AG20443 (cell line): ENCODE data around the gene VSTM2L.
A peak's percentile ranks its signal among the peaks of the same experiment; 100 is the strongest.

Source experiments
- DNase-seq: peaks from one replicate; pipeline ENCODE4 v3.0.0; 2012; ENCODE audit warnings: low spot score, mixed read lengths

Gene VSTM2L

GRCh38 chr20:37969949-37970855 is 67.3 kb downstream of the VSTM2L start:
- DNase-seq: peak; percentile 49

GRCh38 chr20:37970856-37971245 is 67.9 kb downstream of the VSTM2L start:
- DNase-seq: no peak

DNA sequence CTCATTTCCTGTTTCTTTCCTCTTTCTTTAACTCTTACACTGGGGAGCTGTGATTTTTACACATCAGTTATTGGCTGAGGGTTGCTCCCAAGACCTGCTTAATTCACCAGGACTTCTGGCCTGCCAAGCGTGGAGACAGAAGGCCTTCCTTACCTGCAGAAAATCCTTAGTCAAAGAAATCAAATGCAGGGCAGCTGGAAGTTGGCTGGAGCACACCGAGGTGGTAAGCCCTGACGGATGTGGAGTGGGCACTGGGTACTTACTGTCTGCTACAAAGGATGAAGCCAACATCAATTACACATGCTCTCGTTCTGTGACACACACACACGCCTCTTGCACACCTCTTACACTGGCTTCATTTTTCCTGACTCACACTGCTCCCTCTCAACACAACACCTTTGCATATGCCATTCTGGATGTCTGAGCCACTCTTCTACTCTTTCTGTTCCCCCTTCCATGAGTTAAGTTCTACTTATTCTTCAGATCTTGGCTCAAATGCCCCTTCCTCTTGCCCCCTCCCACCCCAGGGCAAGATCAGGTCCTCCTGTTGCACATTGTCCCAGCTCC is 68.7 kb downstream of the VSTM2L start:
- DNase-seq: no peak

DNA sequence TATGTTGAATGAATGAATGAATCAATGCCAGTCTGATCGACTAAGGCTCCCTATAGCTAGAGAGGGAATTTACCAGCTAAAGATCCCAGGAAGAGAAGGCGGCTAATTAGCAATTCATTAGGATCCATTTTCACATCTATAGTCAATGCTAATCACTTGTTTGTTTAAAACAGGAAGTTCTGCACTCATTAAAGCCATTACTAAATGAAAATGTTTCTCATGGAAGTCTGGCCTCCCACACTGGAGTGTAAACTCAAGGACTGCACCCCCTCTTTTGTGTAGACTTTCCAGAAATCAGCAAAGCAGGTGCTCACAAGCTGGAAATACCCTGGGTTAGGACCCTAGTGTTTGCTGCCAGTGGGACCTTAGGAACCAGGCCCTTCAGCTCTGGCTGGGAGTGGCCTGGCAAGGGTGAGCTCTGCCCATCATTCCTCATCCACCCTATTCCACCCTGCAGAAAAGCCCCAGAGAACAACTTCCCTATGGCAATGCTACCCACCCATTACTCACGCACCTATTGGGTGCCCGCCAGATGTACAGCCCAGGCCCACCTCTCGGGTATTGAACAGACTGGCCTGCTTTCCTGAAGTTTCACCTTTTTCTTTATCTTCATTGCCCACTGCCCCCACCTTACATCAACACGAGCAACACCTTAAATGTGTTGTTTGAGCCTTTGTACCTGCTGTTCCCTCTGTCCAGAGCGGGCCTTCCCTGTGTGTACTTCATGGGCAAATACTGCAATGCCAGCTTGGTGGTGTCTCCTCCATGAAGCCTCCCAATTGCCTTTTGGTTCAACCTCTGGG is 69.5 kb downstream of the VSTM2L start:
- DNase-seq: no peak

DNA sequence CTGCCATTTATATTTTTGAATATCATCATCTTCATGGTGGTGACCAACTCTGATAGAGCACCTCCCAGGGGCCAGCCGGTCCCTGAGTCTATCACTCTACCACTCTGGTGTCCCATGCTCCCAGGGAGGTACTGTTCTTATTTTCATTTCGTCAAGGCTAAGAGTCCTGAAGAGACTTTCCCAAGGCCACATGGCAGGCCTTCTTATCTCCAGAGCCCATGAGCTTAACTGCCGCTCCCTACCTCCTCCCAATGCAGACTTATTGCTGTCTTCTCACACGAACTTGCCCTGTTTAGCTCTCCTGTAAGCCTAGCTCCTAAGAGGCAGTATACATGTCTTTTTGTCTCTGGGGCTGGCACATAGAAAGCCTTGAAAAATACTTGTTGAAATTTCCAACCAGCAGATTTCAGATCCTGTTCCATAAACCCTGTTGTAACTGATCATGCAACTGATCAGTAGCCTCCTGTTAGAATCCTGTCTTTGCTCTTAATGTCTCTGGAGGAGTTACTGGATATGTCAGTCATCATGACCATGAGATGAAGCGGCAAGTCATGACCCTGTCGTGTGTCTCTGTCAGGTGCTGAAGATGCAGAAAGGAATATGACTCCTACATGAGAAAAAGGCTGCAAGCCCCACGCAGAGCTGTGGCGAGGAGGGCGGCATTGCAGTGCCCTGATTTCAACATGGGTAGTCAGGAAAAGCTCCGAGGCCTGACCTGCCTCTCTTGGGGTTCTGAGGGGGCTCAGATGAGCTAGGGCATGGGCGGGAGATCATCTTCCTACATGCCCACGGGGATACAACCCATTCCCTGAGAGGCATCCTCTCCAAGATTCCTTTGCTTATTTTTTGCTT is 70.4 kb downstream of the VSTM2L start:
- DNase-seq: no peak

DNA sequence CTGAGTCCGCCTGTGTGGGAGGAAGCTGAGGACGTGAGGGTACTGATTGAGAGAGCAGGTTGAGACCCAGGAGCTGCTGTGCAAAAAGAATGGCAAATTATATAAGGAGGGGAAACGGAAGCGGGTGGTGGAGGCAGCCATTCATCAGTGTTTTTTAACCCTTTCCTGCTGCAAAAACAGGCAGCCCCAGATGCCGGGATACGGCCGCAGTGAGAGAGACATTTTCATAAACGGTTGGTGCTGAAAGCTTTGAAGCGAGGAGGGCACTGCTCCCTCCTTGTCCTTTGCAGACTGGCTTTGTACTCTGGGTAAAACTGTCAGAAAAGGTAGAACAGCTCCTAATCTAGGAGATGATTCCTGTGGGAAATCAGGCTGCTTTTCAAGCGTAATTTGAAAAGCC is 74.0 kb downstream of the VSTM2L start:
- DNase-seq: no peak

- DNase-seq: no peak
These were observed 74.4 kb downstream of the VSTM2L start for GRCh38 chr20:37977338-37977737.

- DNase-seq: no peak
These were observed 74.9 kb downstream of the VSTM2L start for GRCh38 chr20:37977786-37978185.

DNA sequence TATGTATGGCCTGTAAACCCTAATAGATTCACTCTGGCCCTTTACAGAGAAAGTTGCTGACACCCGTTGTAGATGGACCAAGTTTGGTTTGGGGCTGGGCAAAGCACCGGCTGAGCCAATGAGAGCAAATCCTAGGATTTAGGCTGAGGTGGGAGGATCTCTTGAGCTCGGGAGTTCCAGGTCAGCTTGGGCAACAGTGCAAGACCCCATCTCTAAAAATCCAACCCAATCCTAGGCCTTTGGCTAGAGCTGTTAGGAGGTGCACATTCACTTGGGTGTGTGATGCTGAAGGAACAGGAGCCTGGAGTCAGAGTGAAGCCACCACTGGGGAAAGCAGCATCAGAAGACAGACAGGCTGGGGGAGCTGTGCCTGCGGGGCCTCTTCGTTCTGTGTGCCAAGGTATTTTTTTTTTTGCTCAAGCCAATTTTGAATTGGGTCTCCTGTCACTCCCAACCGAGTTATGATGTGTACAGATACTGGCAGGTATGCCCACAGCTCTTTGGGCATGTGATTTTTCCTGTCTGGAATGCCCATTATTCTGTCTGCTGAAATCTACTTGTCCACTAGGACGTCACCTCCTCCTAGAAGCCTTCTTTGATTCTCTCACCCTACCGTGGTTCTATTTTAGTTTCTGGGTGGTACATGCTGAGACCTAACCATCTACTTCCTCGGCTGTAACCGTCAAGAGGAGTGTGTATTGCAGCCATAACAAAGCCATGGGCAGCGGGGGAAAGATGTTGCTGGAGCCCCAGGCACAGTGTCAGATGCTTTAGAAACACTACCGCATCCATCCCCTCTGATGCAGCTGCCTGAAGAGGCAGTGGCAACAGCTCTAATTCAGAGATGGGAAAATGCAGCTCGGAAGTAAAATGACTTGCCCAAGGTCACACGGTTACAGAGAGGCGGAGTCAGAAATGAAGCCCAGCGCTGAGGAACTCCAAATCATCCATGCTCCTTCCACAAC is 76.4 kb downstream of the VSTM2L start:
- DNase-seq: no peak

DNA sequence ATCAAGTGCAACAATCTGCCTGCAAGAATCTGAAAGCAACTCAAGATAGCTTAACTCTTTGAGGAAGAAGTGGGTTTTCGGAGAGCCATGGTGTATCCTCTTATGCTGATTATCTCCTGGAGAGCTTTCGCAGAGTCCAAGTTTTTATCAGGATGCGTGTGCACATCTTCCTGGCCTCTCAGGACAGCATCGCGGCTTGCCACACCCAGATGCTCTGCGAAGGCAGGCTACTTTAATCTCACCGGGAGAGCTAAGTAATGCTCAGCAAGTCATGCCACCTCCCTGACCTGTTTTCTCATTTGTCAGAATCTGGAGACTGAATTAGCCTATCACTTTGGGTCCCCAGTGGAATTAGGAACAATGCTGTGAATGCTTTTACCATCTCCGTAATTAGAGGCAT is 77.5 kb downstream of the VSTM2L start:
- DNase-seq: no peak

DNA sequence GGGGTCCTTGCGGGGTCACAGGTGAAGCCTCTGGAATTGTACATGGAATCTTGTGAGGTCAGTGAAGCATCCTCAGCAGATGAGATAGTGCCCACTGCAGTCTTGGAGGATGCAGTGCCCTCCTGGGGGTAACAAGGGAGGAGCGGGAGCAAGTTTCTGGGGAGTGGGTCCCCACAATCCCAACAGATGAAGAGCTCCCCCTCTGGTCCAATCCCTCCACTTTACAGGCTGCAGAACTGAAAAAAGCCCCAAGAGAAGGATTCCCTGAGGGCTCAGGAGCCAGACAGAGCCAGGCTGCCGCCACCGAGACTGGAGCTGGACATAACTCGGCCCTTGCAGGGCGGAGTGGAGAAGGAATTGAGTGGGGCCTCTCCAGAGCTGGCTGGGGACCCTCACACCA is 77.9 kb downstream of the VSTM2L start:
- DNase-seq: no peak

GRCh38 chr20:37981568-37981967 is 78.6 kb downstream of the VSTM2L start:
- DNase-seq: no peak

DNA sequence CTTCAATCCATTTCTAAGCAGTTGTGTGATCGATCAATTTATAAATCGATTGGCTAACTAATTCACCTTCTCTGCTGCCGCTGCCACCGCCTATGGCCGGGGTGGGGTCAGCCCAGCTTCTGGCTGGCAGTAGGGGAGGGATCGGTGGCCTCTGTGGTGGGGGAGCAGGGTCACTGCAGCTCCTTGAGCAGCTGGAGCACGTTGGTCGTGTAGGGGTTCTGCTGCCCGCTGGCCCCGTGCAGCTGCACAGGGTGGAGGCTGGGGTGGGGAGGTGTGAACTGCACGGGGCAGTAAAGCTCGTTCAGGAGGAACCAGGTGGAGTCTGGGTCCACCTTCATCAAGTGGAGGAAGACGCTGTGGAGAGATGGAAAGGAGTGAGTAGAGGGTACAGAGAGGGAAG is 80.4 kb downstream of the VSTM2L start:
- DNase-seq: no peak

- no peak for DNase-seq
These were observed 81.3 kb downstream of the VSTM2L start for GRCh38 chr20:37984018-37984785.

DNA sequence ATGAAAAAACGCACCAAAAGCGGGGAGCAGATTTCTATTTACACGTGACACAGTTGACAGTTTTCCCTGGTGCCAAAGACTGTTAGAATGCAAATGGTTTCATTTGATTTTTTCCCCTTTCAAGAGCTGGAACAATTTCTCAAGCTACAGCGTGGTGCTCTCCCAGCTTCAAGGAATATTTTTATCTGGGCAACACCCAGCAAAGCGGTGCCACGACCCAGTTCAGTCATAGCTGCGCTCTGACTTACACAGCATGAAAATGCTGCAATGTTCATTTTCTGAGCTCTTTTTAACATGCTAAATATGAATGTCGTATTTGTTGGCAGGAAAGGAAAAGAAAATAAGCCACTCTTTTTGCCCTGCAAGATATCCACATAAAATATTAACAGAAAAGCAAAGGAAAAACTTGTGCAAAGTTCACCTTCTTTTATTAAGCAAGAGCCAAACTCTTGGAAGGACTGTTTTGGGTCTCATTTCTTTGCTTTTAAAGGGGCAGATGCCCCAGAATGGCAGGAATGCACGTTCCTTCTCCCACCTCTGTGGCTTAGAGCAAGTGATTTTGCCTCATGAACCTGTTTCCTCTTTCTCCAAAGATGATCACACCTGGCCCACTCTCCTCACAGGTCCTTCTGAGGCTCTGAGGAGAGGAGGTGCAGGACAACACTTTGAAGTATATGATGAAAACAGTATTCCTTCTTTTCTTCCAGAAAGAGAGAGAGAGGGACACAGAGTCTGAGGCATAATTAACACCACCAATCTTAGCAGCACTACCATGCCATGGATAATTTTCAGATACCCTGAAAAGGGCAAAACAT is 83.3 kb downstream of the VSTM2L start:
- no peak for DNase-seq

DNA sequence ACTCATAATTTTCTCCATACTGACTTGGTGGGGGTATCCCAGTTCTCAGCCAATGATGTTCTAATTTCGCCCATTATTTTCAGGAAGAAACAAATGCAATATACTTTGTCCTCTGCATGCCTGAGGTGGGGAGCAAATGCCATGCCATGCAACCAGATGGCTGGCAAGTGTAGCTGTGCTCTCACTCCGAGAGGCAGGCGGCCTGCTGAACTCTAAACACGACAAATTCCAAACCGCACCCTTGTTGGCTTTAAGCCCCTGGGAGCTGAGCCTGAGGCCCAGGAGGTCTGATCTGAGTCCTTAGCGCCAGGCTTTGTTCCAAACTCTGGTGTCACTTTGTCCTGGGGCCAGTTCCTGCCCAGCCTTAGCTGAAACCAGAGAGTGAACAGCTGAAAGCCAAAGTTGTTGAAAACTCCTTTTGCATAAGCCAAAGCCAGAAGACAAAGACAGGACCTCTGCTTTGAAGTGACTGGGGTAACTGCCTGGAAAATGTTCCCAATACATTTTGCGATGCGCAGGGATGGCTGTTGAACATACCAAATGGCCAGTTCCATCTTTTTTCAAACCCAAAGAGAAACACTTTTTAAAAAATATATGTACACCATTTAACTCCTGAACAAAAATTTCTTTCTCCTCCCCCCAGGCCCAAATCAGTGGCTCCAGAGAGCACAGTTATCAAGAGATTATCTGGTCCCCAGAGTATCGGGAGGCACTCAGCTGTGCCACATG is 84.1 kb downstream of the VSTM2L start:
- peak; percentile 63 for DNase-seq

- no peak for DNase-seq
These were observed 84.8 kb downstream of the VSTM2L start for GRCh38 chr20:37987602-37988290.
